Measurements from ENCODE around the gene DNMT1.

Gene DNMT1

DNA sequence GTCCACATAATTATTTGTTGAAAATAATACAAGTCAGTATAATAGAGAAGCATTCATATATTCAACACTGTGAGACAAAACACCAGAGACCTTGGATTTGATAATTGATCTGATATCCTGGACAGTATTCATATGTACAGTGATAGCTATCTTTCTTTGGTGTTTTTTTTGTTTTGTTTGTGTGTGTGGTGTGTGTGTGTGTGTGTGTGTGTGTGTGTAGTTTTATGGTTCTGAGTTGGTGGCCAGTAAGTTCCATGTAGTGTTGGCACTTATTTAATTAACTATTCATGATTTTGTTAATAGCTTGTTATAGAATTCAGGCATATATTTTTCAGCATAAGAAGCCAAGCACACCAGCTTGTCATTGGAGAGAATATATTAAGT lies 90.6 kb downstream of the DNMT1 start:
- TF ChIP-seq ZNF274 (IDR thresholded peaks at IDR 0.05; ENCODE audit: low read depth, low read length), result no peak
- no peak overlapping the region for H3K4me3 ChIP-seq (ENCODE audit: low read length)

DNA sequence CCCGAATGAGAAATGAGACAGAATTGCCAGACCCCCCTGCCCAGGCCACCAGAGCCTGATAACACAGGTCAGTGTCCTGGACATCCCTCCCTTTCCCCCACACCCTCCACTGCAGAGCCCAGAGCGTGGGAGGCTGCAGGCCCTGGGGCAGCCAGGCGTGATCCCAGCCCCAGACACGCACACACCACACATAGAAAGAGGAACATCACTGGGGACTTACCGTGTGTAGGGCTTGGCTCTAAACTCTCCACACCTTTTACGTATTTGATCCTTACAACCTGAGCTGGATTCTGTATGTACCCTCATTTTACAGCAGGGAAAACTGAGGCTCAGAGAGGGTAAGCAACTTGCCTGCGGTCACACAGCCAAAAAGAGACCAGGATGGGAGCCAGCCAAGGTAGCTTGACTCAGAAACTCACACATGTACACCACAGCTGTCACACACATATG lies 91.9 kb downstream of the DNMT1 start:
- peak overlapping the region; percentile 44; the same call in 1 of the 2 replicates for H3K4me3 ChIP-seq (ENCODE audit: low read length)

DNA sequence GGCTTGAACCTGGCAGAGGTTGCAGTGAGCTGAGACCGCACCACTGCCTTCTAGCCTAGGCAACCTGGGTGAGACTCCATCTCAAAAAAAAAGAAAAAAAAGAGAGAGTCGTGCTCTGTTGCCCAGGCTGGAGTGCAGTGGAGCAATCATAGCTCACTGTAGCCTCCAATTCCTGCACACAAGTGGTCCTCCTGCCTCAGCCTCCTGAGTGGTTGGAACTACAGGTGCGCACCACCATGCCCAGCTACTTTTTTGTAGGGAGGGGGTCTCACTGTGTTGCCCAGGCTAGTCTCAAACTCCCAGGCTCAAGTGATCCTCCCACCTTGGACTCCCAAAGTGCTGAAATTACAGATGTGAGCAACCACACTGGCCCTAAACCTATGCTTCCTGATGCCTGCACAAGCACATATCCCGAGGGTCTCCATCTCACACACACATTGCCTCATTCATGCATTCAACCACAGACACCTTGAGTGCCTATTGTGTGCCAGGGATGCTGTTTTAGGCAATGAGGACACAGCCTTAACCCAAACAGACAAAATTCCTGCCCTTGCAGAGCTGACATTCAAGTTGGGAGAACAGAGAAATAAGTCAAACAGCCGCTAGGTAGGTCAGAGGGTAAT lies 94.5 kb downstream of the DNMT1 start:
- H3K4me3 ChIP-seq (ENCODE audit: low read length), result no peak overlapping the region; the same call in 1 of the 2 replicates
- TF ChIP-seq ZNF274 (IDR thresholded peaks at IDR 0.05; ENCODE audit: low read depth, low read length), result no peak

More for the DNA sequence above, 91.9 kb downstream of the DNMT1 start:
- no peak for TF ChIP-seq ZNF274 (IDR thresholded peaks at IDR 0.05; ENCODE audit: low read depth, low read length)

DNA sequence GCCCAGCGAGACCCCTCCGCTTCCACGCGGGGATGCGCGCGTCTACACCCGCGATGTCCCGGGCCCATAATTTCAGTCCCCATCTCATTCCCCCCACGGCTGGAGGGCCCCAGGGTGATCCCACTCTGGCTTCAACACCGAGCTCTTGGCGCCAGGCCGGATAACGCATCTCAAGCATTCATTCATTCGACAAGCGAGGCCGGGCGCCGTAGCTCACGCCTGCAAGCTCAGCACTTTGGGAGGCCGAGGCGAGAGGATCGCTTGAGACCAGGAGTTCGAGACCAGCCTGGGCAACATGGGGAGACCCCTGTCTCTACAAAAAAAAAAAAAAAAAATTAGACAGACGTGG lies 98.2 kb downstream of the DNMT1 start:
- H3K4me3 ChIP-seq (ENCODE audit: low read length), result peak overlapping the region; percentile 39; the same call in 1 of the 2 replicates
- TF ChIP-seq ZNF274 (IDR thresholded peaks at IDR 0.05; ENCODE audit: low read depth, low read length), result no peak

DNA sequence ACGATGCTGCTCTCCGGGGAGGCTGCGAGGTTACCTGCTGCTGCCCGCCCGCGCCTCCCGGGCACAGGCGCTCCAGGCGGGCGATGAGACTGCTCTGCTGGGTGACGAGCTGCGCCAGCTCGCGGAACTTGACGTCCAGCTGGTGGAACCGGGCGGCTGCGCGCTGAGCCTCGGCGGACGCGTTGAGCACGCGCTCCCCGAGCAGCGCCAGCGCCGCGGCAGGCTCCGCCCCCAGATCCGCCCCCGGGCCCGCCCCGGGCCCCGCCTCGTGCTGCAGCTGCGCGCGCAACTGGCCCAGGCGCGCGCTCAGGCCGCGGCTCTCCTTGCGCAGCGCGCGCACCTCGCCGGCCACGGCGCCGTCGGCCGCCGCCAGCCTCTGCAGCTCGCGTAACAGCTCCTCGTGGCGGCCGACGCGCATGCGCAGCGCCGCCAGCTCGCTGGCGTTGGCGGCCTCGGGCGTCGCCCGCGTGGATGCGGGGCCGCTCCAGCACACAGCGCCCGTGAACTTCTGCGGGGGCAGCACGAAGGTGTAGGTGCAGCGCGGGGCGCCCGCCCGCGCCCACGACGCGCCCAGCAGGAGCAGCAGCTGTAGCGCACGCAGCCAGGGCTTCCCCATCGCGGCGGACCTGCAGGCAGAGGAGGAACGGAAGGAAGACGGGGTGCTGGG lies 98.7 kb downstream of the DNMT1 start:
- H3K4me3 ChIP-seq (ENCODE audit: low read length), result peak overlapping the region; percentile 39; the same call in 1 of the 2 replicates
- no peak for TF ChIP-seq ZNF274 (IDR thresholded peaks at IDR 0.05; ENCODE audit: low read depth, low read length)

DNA sequence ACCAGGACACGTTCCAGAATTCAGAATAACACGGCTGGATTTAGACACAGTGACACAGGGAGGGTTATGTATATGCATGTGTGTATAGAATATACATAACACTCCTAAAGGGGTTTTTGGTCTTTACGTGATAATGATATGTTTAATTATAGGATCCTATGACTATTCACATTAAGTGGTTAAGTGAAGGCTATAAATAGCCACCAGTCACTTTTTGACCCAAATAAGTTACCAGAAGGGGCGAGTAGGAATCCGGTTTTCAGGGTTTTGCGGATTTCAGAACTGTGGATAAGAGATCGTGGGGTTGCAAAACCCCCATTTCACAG lies 99.2 kb downstream of the DNMT1 start:
- TF ChIP-seq ZNF274 (IDR thresholded peaks at IDR 0.05; ENCODE audit: low read depth, low read length), result no peak
- H3K4me3 ChIP-seq (ENCODE audit: low read length), result peak overlapping the region; percentile 25; the same call in 1 of the 2 replicates

DNA sequence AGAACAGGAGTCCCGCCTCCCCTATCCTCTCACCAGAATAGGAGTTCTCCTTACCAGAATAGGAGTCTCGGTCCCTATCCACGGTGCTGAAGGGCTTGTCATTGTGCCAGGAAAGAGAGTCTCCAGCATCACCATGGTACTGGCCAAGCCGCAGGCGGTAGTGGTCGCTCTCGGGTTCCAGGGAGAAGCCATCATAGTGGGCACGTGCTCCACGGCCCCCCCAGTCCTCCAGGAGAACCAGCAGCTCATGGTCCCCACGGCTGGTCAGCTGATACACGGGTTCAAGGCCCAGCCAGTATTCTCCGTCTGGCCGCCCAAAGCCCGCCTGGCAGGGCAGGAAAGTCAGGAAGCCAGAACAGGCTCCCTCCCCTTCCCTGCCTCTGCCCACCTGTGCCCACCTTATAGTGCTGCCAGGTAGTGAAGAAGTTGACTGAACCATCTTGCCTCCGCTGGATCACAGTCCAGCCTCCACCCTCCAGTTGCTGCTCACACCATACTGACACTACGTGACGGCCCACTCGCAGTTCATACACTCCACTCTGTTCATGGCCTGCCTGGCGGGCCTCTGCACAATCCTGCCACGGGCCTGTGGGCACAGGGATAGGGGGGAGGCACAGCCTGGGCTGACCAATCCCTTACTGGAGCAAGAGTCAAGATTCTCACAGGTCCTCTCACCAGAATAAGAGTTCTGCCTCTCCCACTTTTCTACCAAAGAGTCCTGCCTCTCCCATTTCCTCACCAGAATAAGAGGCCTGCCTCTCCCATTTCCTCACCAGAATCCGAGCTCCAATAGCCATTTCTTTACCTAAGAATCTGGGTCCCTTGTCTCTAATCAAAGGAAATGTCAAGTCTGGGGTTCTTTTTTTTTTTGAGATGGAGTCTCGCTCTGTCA lies 101.2 kb downstream of the DNMT1 start:
- no peak overlapping the region for H3K4me3 ChIP-seq (ENCODE audit: low read length)
- TF ChIP-seq ZNF274 (IDR thresholded peaks at IDR 0.05; ENCODE audit: low read depth, low read length), result no peak

DNA sequence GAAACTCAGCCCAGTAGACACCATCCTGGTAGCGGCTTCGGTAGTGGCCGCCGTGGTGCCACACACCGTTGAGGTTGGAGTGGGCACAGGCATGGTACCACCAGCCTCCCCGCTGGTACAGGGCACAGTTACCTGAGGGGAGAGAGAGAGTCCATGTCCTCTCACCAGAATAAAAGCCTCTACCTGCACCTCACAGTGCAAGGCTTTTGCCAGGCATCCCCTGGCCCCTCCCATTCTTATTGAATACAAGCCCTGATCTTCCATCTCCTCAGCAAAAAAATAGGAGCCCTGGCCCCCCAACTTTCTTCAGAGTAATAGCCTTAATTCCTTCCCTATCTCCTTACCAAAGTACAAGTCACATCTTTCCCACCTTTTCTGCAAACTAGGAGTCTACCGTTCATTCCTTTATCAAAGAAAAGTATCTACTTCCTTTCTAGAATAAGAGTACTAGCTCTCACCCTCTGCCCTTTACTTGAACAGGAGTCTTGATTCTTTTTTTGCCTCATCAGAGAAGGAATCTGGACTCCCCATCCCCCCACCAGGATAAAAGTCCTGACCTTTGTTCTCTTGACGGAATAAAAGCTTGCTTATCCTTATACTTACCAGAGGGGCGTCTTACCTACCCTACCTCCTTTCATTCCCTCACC lies 102.0 kb downstream of the DNMT1 start:
- H3K4me3 ChIP-seq (ENCODE audit: low read length), result no peak overlapping the region
- TF ChIP-seq ZNF274 (IDR thresholded peaks at IDR 0.05; ENCODE audit: low read depth, low read length), result no peak

DNA sequence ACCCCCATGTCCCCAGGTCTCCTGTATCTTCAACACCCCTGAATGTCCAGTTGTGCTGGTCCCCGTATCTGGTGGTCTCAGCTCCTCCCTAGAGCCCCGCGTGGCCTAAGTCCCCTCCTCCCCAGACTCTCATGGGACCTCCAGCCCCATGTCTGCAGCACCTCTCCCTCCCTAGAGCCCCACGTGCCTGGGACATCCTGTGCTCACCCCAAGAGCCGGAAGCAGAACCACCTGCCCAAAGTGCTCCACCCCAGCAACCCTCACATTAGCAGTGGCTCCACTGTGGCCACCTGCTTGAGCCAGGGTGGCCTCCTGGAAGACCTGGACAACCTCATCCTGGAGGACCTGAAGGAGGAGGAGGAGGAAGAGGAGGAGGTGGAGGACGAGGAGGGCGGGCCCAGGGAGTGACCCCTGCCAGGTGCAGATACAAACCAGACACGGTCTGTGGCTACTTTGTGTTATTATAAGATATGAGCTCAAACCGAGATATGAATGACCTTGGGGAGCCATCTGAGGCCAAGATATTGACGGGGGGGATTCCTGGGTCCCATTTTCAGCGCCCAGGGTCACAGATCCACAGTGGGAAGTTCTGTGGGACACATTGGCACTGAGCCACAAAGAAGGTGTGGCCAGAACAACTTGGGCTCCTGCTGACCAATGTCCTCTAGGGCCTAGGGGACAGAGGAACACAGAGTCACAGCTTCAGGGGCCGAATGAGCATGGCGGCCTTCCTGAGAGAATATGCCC lies 102.7 kb downstream of the DNMT1 start:
- TF ChIP-seq ZNF274 (IDR thresholded peaks at IDR 0.05; ENCODE audit: low read depth, low read length), result no peak
- no peak overlapping the region for H3K4me3 ChIP-seq (ENCODE audit: low read length)

DNA sequence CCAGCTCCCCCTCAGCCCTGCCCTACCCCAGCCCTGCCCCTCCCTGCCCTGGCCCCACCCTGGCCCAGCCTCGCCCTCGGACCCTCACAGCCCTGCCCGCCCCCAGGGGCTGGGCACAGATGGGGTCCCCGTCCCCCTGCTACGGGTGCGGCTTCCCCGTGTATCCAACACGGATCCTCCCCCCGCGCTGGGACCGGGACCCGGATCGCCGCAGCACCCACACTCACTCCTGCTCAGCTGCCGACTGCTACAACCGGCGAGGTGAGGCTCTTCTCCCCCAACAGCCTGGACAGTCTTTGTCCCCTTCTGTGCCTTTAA lies 103.4 kb downstream of the DNMT1 start:
- H3K4me3 ChIP-seq (ENCODE audit: low read length), result no peak overlapping the region
- TF ChIP-seq ZNF274 (IDR thresholded peaks at IDR 0.05; ENCODE audit: low read depth, low read length), result no peak

DNA sequence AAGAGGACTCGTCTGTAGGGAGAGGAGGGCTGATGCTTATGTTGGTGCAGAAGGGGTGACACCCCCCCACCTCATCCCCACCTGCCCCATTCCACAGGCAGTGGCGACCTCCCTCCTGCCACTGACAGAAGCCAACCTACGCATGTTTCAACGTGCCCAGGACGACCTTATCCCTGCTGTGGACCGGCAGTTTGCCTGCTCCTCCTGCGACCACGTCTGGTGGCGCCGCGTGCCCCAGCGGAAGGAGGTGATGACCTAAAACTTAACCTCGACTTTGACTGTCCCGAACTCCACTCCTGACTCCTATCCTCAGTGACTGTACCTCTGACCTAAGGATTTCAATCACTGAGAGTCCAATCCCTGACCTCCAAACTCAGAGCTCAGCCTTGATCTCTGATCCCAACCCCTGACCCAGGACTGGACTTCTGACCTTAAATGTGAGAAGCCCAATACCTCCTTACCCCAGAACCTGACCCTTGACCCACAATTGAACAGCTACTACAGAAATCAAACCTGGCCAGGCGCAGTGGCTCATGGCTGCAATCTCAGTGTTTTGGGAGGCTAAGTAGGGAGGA lies 104.9 kb downstream of the DNMT1 start:
- TF ChIP-seq ZNF274 (IDR thresholded peaks at IDR 0.05; ENCODE audit: low read depth, low read length), result no peak
- H3K4me3 ChIP-seq (ENCODE audit: low read length), result no peak overlapping the region

DNA sequence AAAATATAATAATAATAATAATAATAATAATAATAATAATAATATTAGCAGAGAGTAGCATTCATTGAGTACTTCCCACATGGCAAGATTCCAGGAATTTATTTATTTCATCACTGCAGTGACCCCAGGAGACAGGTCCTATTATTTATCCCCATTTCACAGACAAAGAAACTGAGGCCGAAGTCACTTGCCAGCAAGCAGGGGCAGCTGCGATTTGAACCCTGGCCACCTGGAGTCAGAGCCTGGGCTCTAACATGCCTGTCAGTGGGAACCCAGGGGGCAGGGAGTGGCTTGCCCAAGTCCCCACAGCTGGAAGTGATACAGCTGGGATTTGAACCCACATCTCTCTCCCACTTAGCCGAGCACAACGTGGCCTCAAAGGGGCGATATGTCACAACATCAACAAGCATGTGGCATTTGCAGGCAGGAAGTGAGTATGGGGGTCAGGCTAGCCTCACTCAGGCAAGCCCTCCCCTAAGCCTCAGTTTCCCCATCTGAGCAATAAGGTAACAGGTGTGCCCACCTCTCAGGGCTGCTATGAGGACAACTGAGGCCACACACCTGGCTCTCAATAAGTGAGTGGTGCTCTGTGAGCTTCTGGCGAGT lies 105.7 kb downstream of the DNMT1 start:
- H3K4me3 ChIP-seq (ENCODE audit: low read length), result no peak overlapping the region
- no peak for TF ChIP-seq ZNF274 (IDR thresholded peaks at IDR 0.05; ENCODE audit: low read depth, low read length)
